DMS 273 (cell line): ENCODE measurements around the gene TSPAN14.
A peak's percentile ranks its signal among the peaks of the same experiment; 100 is the strongest.
"Not testable (repeated sequence)": the region's sequence is repeated elsewhere in the genome, so short reads cannot be mapped to it uniquely, and the experiment has no call there.

ENCODE experiments used
- DNase-seq: peaks from one replicate; lab custom pipeline; 2025; ENCODE audit not compliant: unreplicated experiment; lab: John Stamatoyannopoulos, UW

The TSPAN14 gene

DNA sequence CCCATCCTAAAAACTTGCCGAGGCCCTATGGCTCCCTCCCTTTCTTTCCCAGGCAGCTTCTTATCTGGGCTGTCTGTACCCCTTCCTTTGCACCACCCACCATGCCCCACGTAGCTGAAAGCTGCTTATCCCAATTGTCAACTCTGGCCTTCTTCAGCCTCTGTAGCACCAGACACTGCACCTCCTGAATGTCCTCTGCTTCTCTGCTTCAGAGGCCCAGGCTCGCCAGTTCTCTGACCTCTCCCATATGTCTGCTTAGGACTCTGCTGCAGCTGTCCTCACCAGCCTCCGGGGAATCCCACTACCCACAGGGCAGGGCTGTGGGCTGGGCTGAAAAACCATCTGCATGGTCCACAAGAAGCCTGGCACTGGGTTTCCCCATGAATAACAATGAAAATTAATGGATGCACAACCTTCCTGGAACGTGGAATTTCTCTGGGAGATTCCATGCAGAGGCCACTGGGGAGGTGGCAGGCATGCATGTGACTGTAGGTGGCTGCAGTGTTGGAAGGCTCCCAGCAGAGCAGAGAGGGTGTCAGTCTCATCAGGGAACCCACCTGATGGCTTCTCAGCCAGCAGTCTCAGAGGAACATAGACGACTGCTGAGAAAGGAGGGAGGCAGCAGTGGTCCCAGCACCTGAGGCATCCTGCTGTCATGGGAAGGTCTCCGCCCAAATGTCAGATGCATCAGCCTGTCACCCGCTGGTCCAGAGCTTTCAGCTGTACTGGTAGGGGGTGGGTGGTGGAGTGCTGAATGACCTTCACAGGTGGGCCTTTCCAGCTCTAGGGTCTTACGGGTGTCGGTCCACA, 66.8 kb downstream of the TSPAN14 start:
- DNase-seq = no peak

DNA sequence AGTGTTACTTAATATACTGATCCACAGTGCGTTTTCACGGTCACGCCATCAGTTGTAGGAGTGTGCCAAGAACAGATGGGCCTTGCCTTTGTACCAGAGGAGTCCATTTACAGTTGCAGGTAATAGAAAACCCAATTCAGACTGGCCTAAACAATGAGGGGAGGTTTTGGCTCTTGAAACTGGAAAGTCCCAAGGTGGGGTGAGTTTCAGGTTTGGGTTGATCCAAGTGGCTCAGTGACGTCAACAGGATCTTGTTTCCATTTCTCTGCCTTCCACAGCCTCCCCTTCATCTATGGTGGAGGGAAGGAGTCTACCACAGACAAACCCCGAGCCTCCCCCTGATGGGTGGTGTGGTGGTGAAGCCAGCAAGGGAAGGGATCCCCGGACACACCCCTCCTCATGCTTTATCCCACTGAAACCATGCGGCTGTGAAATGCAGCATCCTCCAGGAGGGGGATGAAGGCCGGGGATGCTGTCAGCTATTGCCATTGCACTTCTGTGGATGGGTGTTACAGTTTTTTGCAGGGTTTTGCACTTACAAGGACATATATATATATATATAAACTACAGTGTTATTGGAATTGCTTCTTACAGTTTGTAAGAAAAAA, 68.8 kb downstream of the TSPAN14 start:
- peak; percentile 31 for DNase-seq

- no peak for DNase-seq
These were observed 69.7 kb downstream of the TSPAN14 start for GRCh38 chr10:80523773-80524172.

GRCh38 chr10:80524190-80524909, 70.2 kb downstream of the TSPAN14 start:
- no peak for DNase-seq

DNA sequence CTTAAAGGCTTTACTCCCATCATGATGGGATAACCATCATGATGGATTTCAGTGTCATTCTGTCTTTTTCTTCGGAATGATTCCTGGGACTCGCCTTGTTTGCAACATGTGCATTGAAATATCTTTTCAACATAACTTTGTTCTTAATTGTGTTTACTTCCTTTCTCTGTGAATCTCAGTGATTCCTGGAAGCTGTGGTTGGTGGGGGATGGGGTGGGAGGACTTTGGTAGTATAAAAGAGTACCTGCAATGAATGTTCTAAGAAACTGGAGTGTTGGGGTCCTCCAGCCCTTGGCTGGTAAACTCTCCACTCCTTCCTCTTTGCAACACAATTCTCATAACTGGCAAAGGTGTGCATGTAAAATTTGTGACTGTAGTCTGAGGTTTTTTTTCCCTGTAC, 72.1 kb downstream of the TSPAN14 start:
- no peak for DNase-seq

GRCh38 chr10:80526742-80527141, 72.6 kb downstream of the TSPAN14 start:
- no peak for DNase-seq

- no peak for DNase-seq
These were observed 74.1 kb downstream of the TSPAN14 start for GRCh38 chr10:80528185-80528700.

GRCh38 chr10:80528901-80529300, 74.8 kb downstream of the TSPAN14 start:
- DNase-seq = no peak

DNA sequence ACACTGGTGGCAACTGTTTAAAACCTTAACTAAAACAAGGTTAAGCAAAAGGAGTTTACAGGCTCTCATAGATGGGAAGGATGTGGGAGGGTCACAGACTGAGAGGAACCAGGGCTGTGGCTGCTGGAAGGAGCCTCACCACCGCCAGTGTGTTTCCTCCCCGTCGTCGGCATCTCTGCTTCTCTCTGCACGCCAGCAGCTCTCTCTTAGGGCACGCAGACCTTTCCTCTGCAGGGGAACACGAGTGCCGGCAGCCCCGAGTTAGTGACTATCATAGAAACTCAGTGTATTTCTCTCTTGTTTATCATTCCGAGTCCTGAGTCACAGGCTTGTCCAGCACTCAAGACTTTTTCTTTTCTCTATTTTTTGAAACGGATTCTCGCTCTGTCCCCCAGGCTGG, 75.5 kb downstream of the TSPAN14 start:
- DNase-seq = no peak

GRCh38 chr10:80530251-80530650, 76.1 kb downstream of the TSPAN14 start:
- DNase-seq = peak; percentile 49

GRCh38 chr10:80530816-80531215, 76.7 kb downstream of the TSPAN14 start:
- DNase-seq = no peak

DNA sequence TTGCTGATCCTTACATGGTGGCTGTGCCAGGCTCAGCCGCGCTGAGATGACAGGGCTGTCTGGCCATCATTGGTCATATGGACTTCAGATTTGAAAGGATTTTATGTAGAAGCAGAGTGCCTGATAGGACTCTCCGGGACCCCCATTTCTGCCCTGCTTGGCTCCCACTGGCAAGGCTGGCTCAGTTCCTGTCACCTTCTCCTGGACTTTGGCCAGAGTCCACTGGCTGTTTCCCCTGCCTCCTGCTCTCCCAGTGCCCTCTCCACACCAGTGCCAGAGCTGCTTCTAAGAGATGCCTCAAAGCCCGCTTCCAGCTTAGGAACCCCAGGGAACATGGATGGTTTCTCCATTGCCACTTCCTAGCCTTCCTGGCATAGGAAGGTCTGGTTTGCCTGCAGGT, 78.5 kb downstream of the TSPAN14 start:
- DNase-seq = no peak

GRCh38 chr10:80534059-80534458, 79.9 kb downstream of the TSPAN14 start:
- DNase-seq = not testable (repeated sequence)

GRCh38 chr10:80534646-80535045, 80.5 kb downstream of the TSPAN14 start:
- not testable (repeated sequence) for DNase-seq

DNA sequence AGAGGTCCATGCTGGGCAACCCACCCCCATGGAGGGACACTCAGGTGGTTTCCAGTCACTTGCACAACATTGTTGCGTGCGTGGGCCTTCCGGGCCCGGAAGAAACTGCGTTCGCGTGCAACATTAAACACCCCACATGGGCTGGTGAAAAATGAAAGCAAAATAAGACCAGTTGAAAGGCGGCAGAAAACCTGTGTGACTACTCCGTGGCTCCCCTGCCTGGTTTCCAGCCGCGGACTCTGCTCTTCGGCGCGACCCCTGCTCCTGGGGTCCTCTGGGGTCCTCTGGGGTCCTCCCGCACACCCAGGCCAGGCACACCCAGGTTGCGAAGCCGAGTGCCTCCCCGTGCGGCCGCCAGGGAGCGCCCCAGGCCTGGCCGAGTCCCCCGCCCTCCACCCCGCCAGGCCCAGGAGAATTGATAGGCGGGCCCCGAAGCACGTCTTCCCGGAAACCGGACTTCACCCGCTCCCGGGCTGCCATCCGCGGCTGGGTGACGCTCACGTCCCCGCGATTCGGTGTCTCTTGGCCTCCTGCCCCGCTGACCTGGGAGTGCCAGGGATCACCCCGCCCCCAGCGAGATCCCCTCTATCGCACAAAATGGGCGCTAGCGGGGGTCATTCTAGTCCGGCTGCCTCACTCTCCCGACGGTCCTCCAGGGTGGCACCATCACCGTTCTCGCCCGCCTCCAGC, 81.7 kb downstream of the TSPAN14 start:
- DNase-seq = no peak

GRCh38 chr10:80536361-80536835, 82.3 kb downstream of the TSPAN14 start:
- DNase-seq = no peak

GRCh38 chr10:80537086-80537735, 83.1 kb downstream of the TSPAN14 start:
- no peak for DNase-seq

DNA sequence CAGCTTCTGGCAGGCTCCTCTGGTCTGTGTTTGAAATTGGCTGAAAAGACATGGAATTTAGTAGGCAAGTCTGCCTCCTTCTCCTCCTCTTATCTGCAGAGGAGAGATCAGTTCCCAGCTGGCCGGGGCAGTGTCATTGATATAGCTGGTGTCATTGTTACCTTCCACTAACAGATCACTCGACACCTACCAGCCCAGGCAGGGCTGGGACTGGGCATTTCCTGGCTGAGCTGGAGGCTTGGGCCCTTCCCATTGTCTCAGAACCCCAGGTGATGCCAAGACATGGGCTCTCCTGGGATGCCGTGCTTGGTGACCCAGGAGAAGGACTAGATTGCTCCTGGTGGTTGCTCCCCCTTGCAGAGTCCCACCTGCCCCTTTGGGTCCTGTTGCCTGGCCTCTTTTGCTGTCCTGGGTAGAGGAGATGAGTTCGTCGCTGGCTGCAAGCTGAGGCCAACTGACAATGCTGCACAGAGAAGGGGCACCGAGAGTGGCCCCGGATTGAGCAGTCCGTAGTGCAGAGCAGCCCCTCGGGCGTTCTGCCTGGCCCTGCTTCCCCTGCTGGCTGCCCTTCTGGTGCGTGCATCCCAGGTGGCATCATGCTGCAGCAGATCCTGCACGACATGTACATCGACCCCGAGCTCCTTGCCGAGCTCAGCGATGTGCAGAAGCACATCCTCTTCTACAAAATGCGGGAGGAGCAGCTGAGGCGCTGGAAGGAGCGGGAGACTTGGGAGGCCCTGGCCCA, 83.8 kb downstream of the TSPAN14 start, which contains the start of gene SH2D4B:
TSS of gene SH2D4B (plus strand) at position 167 of the 745 bp plus-strand sequence. CDS start at position 597, 430 bp downstream.
- DNase-seq = no peak

- DNase-seq = no peak
These were observed 84.5 kb downstream of the TSPAN14 start for GRCh38 chr10:80538481-80539185.
